ENCODE measurements around the gene ZNF296.

The ZNF296 gene

DNA sequence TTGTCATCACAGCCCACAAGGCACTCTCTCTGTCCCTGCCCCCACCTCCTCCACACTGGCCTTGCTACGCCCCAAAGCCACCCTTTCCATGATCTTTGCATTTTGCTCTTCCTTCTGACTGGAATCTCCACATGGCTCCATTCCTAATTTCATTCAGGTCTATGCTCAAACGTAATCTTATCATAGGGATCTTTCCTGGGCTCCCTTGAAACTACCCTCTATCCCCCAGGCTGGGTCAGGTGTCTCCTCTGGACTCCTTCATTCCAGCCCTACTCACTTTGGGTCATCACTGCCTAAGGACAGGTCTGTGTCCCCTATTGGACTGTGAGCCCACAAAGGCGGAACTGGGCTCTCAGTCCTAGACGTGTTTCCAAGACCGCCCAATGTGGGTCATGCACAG is 5.9 kb upstream of the ZNF296 start:
- DNase-seq (ENCODE audit: low spot score), result no peak

DNA sequence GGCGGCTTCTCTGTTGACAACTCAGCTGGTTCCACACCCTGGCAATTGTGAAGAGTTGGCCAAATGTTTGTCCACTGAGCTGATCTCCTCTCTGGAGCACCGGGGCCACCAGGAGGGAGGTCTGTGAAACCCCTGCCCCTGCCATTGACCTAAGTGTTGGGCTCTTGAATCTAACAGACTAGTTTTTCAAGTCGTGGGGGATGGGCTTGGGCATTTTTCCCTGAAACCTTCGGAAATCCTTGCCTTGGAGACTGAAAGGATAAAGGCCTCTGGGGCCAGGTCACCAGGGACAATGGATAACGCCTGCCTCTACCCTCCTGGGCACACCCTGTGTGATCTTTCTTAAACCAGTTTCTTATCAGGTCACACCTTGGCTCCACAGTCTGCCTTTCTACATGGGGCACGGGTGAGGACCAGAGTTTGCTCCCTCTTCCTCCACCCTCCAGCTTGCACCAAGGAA is 3.7 kb upstream of the ZNF296 start:
- no peak for DNase-seq (ENCODE audit: low spot score)

DNA sequence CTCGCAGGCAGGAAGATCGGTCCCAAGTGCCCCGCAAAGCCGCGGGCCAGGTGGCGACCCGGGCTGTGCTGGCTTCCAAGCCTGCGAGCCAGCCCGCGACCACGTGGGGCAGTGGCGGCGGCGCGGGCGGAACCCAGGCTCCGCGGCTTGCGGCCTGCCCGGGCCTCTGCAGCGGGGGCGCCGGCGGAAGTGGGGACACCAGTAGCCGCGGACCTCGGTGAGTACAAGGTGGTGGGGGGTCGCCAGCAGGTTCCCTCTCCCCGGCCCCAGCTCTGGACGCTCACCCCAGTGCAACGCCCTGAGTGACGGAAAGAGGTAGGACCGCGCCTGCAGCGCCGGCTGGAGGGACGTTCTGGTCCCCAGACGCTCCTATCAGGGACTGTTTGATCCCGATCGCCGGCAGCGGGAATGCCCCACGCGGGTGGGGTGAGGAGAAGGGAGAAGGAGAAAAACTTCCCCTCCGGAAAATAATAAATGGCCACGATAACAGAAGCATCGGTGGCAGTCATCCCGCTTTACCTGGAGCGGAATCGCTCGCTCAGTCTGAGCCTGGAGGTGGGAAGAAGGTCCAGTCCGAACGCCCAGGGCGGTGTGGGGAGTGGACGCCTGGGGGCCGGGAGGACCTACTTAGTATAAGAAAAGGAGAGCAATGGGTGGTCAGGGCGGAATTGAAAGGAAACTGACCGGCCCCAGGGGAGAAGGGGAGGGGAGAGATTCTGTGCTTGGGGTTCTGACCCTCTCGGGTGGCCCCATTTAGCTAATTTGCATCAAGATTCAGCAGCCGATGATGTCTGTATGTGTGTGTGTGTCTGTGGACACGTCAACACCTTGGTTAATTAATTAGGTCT is 3.0 kb upstream of the ZNF296 start, which contains the start of gene GEMIN7:
TSS of gene GEMIN7 (plus strand) at position 198 of the 848 bp plus-strand sequence. CDS start 10,855 bp downstream, outside the sequence.
- DNase-seq (ENCODE audit: low spot score), result peak; percentile 66

DNA sequence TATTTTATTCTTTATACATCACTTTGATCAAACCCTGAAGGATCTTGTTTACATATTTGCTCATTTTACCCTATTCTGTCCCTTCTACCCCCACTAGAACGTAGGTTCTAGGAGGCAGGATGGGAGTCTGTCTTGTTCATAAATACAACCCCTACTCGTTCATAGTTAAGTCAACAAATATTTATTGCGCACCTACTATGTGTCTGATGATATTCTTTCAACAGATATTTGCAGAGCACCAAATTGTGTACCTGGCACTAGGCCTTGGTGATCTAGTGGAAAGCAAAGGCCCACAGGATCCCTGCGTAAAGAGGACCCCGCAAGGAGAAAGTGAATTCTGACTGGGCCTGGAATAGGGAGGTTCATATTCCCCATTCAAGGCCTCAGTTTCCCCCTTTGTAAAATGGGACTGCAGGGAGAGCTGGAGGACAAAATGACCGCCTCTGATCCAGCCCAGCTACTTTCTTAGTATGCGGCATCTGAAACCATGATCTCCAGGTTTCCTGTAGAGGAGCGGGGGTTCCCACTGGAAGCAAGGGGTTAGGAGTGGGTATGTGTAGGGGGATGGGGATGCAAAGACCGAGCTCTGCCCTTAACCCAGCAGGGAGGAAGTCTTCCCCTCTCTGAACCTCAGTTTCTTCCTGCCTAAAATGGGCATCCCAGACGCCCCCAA is 2.2 kb upstream of the ZNF296 start:
- no peak for DNase-seq (ENCODE audit: low spot score)

DNA sequence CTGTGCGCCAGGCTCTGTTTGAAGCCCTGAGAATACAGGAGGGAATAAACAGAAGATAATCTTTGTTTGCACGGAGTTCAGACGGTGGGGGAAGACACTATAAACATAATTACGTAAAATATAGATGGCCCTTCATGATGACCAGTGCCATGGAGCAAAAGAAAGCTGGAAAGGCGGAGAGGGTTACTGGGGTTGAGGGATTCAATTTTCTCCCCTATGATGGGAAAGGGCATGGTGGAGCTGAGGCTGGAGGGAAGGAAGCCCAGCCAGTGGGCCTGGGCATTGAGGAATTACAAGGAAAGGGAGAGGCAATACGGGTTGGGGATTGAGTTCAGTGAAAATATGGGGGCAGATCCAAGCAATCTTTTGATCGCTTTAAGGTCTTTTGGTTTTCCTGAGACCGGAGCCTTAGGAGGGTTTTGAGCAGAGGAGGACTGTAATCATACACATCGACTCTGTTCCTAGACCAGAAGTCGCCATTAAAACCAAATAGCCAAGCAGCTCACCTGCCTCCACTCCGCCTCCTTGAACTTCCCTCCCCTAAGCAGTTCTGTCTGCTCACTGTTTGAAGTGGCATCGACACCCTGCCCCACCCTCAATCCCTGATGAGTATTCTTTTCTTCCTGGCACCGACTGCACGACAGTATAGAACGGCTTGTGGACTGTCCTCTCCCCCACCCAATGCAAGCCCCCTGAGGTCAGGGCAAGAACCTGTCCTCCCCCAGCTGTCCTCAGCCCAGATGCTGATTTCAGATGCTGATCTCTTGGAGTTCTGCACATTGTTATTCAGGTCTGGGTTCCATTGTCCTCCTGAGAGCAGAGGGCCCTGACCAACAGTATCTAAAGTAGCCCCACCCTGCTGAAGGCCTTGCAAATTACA is 813 bp upstream of the ZNF296 start:
- no peak for DNase-seq (ENCODE audit: low spot score)

DNA sequence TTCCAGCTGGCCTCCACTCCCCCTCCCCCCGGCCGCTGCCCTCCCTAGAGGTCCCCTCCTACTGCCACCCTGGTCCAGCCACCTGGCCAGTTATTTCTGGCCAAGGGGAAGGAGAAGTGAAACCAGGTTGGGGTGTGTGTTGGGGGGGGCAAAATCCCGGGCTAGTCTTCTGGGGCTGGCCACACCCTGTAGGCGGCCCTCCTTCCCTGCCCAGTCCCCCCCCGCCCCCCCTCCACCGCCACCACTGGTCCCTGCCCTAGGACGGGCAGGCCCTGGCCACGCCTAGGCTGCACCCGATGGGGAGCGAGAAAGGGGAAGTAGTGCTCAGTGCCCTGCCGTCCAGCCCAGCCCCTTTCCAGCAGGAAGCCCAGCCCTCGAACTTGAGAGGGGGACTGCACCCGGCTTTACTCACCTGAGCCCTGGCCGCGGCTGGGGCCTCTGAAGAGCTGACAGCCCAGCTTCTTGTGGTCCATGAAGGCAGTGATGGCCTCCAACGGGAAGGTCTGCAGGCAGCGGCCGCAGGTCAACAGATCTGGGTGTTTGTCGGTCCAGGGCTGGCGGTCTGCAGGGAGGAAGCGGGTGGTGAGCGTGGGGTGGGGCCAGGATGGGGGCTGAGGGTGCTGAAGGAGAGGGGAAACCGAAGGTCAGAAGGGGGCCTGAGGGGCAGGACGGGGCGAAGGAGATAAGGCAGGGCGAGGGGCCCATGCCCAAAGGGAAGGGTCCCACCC is 813 bp downstream of the ZNF296 start:
- no peak for DNase-seq (ENCODE audit: low spot score)

GRCh38 chr19:45074744-45075300 is 1.5 kb downstream of the ZNF296 start:
- no peak for DNase-seq (ENCODE audit: low spot score)

GRCh38 chr19:45071969-45072790 is 4.1 kb downstream of the ZNF296 start:
- DNase-seq (ENCODE audit: low spot score), result no peak

- no peak for DNase-seq (ENCODE audit: low spot score)
These were observed 4.7 kb downstream of the ZNF296 start for GRCh38 chr19:45071545-45071938.

DNA sequence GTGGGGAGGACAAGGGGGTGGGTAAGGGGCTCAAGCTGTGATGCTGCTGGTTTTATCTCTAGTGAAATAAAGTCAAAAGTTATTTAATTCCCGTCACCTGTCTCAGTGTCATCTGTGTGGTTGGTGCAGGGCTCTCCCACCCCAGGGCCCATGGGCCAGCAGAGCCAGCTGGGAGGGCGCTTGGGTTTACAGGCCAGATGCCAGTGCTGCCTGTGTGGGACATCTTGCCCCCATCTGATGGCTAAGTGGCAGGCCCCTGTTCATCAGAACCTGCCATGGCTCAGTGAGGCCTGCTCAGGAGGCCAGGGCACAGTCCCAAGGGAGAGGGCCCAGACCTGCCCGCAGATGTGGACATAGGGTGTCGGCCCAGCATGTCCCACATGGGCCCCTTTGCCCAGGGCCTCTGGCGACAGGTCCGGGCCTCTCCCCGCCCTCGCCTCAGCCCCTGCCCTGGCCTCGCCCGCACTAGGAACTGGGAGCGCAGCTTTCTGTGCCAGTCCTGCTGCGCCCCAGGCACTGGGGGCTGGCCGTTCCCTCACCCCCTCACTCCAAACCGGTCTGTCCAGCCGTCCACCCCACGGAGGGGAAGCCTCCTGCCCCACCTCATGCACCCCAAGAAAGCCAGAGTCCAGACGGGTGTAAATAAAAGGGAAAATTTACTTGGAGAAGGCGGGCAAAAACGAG is 5.3 kb downstream of the ZNF296 start:
- DNase-seq (ENCODE audit: low spot score), result no peak

- no peak for DNase-seq (ENCODE audit: low spot score)
These were observed 6.1 kb downstream of the ZNF296 start for GRCh38 chr19:45070214-45070613.

DNA sequence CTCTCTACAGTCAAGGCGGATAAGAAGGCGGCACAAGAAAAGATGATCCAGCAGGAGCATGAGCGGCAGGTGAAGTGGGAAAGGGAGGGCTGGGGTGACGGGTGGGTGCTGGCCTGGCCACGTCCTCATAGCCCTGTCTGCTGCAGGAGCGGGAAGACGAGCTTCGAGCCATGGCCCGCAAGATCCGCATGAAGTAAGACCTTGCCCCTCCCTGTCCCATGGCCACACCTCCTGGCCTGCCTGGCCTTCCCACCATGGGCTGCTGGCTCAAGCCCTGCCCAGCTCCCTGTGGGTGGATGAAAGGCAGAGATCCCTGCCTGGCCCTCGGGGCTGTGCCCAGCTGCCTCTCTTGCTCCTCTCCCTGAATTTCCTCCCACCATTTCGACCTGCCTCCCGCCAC is 7.2 kb downstream of the ZNF296 start:
- no peak for DNase-seq (ENCODE audit: low spot score)

GRCh38 chr19:45068041-45068440 is 8.2 kb downstream of the ZNF296 start:
- no peak for DNase-seq (ENCODE audit: low spot score)

DNA sequence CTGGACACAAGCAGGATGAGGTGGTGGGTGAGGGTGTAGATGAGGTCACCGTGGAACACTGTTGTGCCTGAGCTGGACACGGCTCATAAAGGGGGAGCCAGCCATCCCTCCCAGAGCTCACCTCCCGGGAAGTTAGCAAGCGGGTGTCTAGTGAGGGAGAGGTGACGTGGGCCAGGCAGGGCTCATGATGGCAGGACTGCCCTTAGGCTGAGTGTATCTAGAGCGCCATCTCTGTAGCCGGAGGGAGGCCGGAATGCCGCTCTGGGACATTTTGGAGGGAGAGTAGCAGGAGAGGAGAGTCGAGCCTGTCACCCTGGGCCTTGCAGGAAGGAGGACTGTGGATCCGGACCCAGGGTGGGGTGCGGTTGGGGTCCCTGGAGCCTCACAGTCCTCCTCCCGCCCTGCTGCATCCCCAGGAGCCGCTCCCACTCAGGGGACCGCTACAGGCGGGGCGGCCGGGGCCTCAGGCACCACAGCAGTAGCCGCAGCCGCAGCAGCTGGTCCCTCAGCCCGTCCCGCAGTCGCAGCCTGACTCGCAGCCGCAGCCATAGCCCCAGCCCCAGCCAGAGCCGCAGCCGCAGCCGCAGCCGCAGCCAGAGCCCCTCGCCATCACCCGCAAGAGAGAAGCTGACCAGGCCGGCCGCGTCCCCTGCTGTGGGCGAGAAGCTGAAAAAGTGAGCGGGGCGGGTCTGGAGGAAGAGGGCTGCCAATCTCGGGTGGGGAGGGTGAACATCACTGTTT is 9.2 kb downstream of the ZNF296 start:
- no peak for DNase-seq (ENCODE audit: low spot score)

GRCh38 chr19:45063851-45064801 is 12.2 kb downstream of the ZNF296 start:
- no peak for DNase-seq (ENCODE audit: low spot score)

DNA sequence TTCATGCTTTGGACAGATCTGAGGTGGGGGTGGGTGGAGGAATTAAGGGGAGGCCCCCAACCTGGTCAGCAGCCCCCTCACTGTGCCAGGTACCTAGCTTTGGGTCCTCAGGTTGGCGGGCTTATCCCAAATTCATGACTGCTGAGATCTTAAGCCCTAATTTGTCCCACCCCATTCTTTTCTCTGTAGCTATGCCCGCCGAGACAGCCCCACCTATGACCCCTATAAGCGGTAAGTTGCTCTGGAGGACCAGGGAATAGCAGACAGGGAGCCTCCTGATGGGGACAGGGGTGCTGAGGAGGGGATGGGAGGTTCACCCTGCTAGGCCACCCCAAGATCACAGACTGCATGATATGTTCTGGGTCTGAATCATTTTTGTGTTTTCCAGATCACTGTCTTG is 14.3 kb downstream of the ZNF296 start:
- DNase-seq (ENCODE audit: low spot score), result no peak

DNA sequence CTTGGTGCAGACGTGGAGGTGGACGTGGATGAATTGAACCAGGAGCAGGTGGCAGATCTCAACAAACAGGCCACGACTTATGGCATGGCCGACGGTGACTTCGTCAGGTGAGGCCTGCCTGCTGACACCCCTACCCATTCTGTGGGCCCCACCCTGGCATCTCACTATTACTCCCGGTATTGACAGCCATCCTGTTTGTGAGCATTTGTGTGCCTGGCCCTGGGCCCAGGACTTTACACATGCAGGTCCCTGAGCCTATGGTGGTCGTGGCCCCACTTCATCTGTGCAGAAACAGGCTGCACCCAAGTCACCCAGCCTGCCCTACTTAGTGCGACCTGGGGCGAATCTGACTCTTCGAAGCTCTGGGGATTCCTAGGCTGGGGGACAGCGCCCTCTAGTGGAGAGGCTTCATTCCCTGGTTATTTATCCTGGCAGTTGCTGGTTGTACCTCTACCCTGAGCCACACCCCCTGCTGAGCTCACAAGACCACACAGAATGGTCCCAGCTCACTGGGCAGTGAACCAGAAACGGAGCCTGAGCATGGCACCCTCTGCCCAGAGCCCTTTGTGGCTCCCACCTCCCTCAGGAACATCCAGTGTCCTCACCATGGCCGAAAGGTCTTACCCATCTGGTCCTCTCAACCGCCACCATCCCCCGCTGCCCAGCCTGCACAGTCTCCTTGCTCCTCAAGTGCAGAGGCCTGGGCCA is 16.9 kb downstream of the ZNF296 start:
- DNase-seq (ENCODE audit: low spot score), result peak; percentile 66

Data from kidney capillary endothelial cell (primary cell).